Raji (cell line): ENCODE measurements around the gene TMCC2.
A peak's percentile ranks its signal among the peaks of the same experiment; 100 is the strongest.

Experiments used
- POLR2A ChIP-seq: IDR thresholded peaks from 2 replicates; pipeline ENCODE4 v1.6.1; 2011; ENCODE audit warnings: low read depth, low read length, control low read depth; ENCODE audit not compliant: insufficient read depth

Gene TMCC2

DNA sequence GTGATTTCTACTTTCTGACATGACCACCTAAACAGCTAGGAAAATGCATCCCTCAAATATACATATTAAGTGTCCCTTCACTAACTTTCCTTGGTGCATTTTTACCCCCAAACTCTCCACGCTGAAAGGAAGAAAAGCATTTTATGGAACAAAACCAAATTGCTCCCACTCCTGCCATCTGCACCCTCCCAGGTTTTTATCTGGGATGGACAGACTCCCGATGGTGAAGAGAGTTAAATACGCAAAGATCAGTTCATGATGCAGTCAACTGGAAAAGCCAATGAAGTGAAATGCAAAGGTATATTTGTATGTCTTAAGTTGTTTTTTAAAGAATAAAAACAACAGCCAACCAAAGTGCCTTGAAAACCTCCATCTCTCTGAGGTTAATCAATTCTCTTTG is 18.9 kb upstream of the TMCC2 start:
- TF ChIP-seq POLR2A, result no peak

- TF ChIP-seq POLR2A, result no peak
Observed at GRCh38 chr1:205210756-205211168, 17.0 kb upstream of the TMCC2 start.

DNA sequence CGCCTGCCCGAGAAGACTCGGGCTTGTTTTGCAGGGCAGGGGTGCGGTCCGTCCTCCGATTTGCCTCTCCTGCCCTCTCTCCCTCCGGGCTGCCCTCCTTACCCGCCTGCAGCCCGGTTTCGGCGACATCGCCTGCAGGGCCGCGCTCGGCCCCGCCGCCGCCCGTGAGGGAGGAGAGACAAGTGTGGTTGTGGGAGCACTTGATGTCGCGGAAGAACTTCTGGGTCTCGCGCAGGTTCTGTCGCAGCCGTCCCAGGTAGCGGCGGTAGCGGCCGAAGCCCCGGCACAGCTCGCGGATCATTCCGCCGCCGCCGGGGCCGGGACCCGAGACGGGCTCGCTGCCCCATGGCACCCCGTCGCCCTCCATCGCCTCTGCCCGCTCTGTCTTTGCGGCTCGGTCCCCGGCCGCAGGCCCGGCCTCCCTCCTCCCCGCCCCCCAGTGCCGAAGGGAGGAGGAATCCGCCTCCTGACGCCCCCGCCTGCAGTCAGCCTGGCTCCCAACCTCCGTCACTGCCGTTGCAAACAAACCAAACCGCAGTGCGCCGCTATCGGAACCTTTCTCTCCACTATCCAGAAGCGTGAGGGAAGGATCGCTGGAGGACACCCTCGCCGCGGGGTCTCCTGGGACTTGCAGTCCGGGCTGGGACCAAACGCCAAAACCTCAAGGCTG is 16.4 kb upstream of the TMCC2 start, which contains the start of gene DSTYK:
DSTYK (minus strand) TSS at position 534 of the 670 bp plus-strand sequence; CDS start at position 367, 167 bp downstream.
- TF ChIP-seq POLR2A, result peak; percentile 90

- TF ChIP-seq POLR2A, result no peak
Observed at GRCh38 chr1:205211839-205212536, 15.8 kb upstream of the TMCC2 start.

DNA sequence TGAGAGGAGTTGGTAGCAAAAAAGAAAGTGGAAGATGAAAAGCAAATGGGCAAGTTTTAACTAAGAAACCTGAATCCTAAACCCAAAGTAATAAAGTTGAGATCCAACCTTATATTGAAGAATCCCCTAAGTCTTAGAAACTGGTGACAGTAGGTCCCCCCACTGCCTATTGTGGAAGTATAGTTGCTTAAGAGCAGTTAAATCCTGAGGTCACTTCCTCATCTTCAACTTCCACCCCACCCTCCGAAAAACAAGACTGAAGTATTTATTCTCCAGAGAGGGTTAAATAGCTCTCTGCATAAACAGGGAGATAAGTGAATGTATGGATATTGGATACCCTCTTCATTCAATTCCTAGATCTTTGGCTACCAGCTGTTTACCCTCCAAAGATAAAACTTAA is 13.0 kb upstream of the TMCC2 start:
- no peak for TF ChIP-seq POLR2A

DNA sequence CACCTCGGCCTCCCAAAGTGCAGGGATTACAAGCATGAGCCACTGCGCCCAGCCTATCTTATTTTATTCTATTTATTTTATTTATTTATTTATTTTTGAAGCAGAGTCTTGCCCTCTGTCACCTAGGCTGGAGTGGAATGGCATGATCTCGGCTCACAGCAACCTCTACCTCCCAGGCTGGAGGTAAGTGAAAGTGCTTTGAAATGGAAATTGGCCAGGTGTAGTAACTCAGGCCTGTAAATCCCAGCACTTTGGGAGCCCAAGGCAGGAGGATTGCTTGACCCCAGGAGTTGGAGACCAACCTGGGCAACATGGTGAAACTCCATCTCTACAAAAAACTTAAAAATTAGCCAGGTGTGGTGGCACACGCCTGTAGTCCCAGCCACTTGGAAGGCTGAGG is 11.2 kb upstream of the TMCC2 start:
- TF ChIP-seq POLR2A, result no peak

- TF ChIP-seq POLR2A, result no peak
Observed at GRCh38 chr1:205217418-205217817, 10.3 kb upstream of the TMCC2 start.

DNA sequence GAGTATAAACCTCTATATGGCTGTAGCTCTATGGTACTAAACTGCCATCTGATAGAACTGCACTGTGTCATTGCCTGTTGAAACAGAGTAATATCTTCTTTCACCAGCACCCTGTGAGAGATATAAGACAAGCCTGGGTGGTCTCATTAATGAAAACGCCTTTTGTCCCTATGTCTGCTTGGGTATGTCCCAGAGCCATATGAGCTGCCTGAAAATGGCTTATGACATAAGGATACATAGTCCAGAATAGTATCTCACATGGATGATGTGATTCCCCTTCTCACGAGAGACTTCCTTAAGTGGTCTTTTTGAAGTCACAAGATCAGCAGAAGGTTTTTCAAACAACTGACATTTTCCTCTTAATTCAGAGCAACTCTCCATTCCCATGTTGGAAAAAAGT is 7.3 kb upstream of the TMCC2 start:
- no peak for TF ChIP-seq POLR2A

GRCh38 chr1:205224736-205225135 is 3.0 kb upstream of the TMCC2 start:
- TF ChIP-seq POLR2A, result no peak

DNA sequence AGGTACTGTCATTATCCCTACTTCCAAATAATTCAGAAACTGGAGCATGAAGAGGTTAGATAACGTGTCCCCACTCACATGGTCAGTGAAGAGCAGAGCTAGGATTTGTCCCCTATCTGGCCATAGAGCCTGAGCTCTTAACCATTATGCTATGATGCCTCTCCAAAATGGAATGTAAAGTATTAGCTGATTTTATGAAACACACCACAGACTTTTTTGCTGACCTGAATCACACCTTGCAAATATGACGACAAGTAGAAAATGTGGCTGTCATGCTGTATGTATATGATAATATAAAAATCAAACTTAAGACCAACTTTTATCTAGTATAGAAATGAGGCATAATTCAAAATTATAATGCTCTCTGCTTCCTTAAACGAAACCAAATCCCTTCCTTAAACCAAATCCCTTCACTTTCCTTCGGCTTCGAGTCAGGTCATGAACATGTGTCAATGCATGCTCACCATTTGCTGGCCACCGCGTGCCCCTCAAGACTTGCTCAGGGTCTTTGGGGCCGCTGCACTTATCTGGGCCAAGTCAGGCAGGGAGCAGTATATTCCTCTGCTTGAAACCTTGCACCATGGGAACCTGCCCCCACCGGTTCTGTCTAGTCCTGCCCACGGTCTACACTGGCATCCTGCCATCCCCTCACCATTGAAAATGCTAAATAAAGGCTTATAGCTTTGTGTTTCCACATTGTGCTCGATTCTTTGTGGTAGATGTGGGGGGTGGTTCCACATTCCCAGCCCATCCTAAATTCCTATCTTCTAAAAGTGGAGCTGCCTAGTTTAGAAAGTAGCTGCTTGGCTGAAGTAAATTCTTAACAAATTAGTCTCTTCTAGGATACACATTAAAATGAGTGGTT is 1.6 kb upstream of the TMCC2 start:
- TF ChIP-seq POLR2A, result no peak

DNA sequence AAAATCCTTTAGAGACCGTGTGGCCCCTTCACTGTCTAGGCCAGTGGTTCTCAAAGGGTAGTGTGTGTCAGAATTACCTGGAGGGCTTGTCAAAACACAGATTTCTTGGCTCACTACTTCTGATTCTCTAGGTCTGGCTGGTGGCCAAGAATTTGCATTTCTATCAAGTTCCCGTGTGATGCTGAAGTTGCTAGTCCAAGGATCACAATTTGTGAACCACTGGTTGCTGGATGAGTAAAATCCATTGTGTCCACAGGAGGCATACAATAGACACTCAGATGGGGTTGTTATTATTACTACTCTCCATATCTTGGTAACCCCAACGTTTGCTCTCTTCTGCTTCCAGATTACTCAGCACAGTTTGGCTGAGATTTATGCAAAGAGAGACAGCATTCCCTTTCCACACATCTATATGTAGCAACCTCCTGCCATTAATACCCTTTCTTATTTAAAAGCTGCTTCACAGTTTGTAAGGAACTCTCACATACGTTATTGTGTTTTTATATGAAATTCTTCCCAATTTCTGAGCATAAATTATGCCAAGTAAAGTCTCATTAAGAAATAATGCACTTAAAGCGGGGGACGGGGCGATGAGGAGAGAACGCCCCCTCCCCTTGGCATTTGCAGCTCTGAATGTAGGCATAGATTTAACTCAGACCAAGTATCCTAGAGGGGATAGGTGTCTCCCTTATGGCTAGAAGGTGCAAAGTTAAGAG is 720 bp upstream of the TMCC2 start:
- TF ChIP-seq POLR2A, result no peak

- TF ChIP-seq POLR2A, result no peak
Observed at GRCh38 chr1:205228093-205228521, 361 bp downstream of the TMCC2 start.

- no peak for TF ChIP-seq POLR2A
Observed at GRCh38 chr1:205229399-205229871, 1.7 kb downstream of the TMCC2 start.

DNA sequence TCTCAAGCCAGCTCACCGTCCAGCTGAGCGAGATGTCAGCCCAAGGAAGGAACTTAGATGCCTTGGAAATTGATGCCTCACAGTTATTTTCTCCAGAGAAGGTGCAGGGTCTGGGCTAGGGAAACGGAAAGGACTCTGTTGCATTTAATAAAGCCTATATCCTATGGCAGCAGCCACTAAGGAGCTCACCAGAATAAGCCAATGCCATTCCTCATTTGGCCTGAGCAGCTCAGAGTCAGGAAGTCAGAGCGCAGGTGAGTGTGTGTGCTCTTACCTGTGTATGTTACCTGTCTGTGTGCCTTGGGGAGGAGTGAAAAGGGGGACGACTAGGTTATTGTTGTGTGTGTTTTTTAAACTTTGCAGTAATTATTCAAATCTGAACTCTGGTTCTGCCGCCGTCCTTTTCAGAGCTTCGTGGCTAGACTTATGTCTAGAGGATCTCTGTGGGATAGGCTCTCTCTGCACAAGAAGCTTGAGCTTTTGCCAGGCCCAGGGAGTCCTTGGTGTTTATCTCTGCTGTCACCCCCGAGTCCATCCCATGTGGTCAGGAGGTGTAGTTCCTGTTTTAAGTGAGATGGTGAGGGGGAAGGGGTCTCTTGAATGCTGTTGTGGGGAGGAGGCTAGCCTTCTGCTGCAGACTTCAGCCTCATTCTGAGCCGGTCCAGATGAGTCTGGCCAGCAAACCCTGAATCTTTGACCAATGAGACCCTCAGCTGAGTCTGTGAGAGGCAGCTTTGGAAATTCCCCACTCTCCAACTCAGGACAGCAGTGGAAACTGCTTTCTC is 2.4 kb downstream of the TMCC2 start:
- TF ChIP-seq POLR2A, result no peak

- no peak for TF ChIP-seq POLR2A
Observed at GRCh38 chr1:205230982-205231381, 3.2 kb downstream of the TMCC2 start.
